ENCODE results near the gene CEL. TPM values are rescaled to one million over a fixed set of nuclear protein-coding genes. Genes with fewer than 3 reads are reported as not detected.

The CEL gene
- total and polyA plus RNA-seq, 2 donors (not counting 1 experiment from before 2014, with no cell fraction given): 0.12 to 0.33 TPM

GRCh38 chr9:133026426-133026825 lies 35.4 kb upstream of the CEL start:
- no peak overlapping the region for H3K4me3 ChIP-seq (replicated peaks in 1 of 4; ENCODE audit: control extremely low read depth in 1 of 4, insufficient read depth in 1 of 4, low read depth in 3 of 4, low read length in 4 of 4)
- H3K79me2 ChIP-seq (ENCODE audit: control insufficient read depth, insufficient read depth, low read length): peaks cover 9% of the 10 kb centered on the region
- no peak overlapping the region for H3K9ac ChIP-seq (ENCODE audit: insufficient read depth, low read length)
- no peak overlapping the region for H2AFZ ChIP-seq (ENCODE audit: low read length)
- no peak for DNase-seq (ENCODE audit: low read depth in 2 of 2)
- peaks cover 4% of the 10 kb centered on the region for H3K4me1 ChIP-seq (ENCODE audit: control insufficient read depth, extremely low read depth, insufficient read depth, low read length)
- H3K4me2 ChIP-seq (ENCODE audit: extremely low read depth, insufficient read depth, low read length): no peak overlapping the region
- no peak overlapping the region for H3K27ac ChIP-seq (ENCODE audit: insufficient read depth, low read length)
- H4K20me1 ChIP-seq (ENCODE audit: control insufficient read depth, extremely low read depth, insufficient read depth, low read length): no peaks in the 10 kb centered on the region
- no peak for TF ChIP-seq EZH2 (IDR thresholded peaks at IDR 0.05; ENCODE audit: low read length, missing control alignments)
- TF ChIP-seq CTCF (conservative IDR thresholded peaks at IDR 0.05 in 1 of 2, IDR thresholded peaks at IDR 0.05 in 1 of 2; ENCODE audit: low read depth in 1 of 2, low read length in 2 of 2): no peak
- no peaks in the 10 kb centered on the region for H3K36me3 ChIP-seq (ENCODE audit: control insufficient read depth, insufficient read depth, low read length)
- no peaks in the 10 kb centered on the region for H3K9me3 ChIP-seq (ENCODE audit: control insufficient read depth, insufficient read depth, low read depth, low read length)
- no peaks in the 10 kb centered on the region for H3K27me3 ChIP-seq (ENCODE audit: control insufficient read depth, insufficient read depth, low read length)

GRCh38 chr9:133027134-133027533 lies 34.6 kb upstream of the CEL start:
- Histone ChIP-seq H3K4me1 (ENCODE audit: control insufficient read depth, extremely low read depth, insufficient read depth, low read length) (peaks cover 4% of the 10 kb centered on the region), H3K27ac (ENCODE audit: insufficient read depth, low read length) (no peak overlapping the region), H3K9me3 (ENCODE audit: control insufficient read depth, insufficient read depth, low read depth, low read length) (no peaks in the 10 kb centered on the region), H3K4me2 (ENCODE audit: extremely low read depth, insufficient read depth, low read length) (no peak overlapping the region), H3K9ac (ENCODE audit: insufficient read depth, low read length) (no peak overlapping the region), H3K4me3 (replicated peaks in 1 of 4; ENCODE audit: control extremely low read depth in 1 of 4, insufficient read depth in 1 of 4, low read depth in 3 of 4, low read length in 4 of 4) (no peak overlapping the region), H4K20me1 (ENCODE audit: control insufficient read depth, extremely low read depth, insufficient read depth, low read length) (no peaks in the 10 kb centered on the region), H3K27me3 (ENCODE audit: control insufficient read depth, insufficient read depth, low read length) (no peaks in the 10 kb centered on the region), H2AFZ (ENCODE audit: low read length) (no peak overlapping the region), H3K36me3 (ENCODE audit: control insufficient read depth, insufficient read depth, low read length) (peaks cover under 1% of the 10 kb centered on the region), H3K79me2 (ENCODE audit: control insufficient read depth, insufficient read depth, low read length) (peaks cover 16% of the 10 kb centered on the region)
- no peak for TF ChIP-seq CTCF (conservative IDR thresholded peaks at IDR 0.05 in 1 of 2, IDR thresholded peaks at IDR 0.05 in 1 of 2; ENCODE audit: low read depth in 1 of 2, low read length in 2 of 2)
- no peak for TF ChIP-seq EZH2 (IDR thresholded peaks at IDR 0.05; ENCODE audit: low read length, missing control alignments)
- DNase-seq (ENCODE audit: low read depth in 2 of 2): no peak

GRCh38 chr9:133028221-133028620 lies 33.6 kb upstream of the CEL start:
- H3K9me3 ChIP-seq (ENCODE audit: control insufficient read depth, insufficient read depth, low read depth, low read length): no peaks in the 10 kb centered on the region
- H3K9ac ChIP-seq (ENCODE audit: insufficient read depth, low read length): no peak overlapping the region
- TF ChIP-seq CTCF (conservative IDR thresholded peaks at IDR 0.05 in 1 of 2, IDR thresholded peaks at IDR 0.05 in 1 of 2; ENCODE audit: low read depth in 1 of 2, low read length in 2 of 2) (no peak), EZH2 (IDR thresholded peaks at IDR 0.05; ENCODE audit: low read length, missing control alignments) (no peak)
- no peaks in the 10 kb centered on the region for H3K27me3 ChIP-seq (ENCODE audit: control insufficient read depth, insufficient read depth, low read length)
- no peak overlapping the region for H2AFZ ChIP-seq (ENCODE audit: low read length)
- peaks cover 27% of the 10 kb centered on the region for H3K79me2 ChIP-seq (ENCODE audit: control insufficient read depth, insufficient read depth, low read length)
- H3K4me1 ChIP-seq (ENCODE audit: control insufficient read depth, extremely low read depth, insufficient read depth, low read length): peaks cover 4% of the 10 kb centered on the region
- DNase-seq (ENCODE audit: low read depth in 2 of 2): no peak
- no peak overlapping the region for H3K4me3 ChIP-seq (replicated peaks in 1 of 4; ENCODE audit: control extremely low read depth in 1 of 4, insufficient read depth in 1 of 4, low read depth in 3 of 4, low read length in 4 of 4)
- no peak overlapping the region for H3K27ac ChIP-seq (ENCODE audit: insufficient read depth, low read length)
- H4K20me1 ChIP-seq (ENCODE audit: control insufficient read depth, extremely low read depth, insufficient read depth, low read length): no peaks in the 10 kb centered on the region
- peaks cover 2% of the 10 kb centered on the region for H3K36me3 ChIP-seq (ENCODE audit: control insufficient read depth, insufficient read depth, low read length)
- H3K4me2 ChIP-seq (ENCODE audit: extremely low read depth, insufficient read depth, low read length): no peak overlapping the region

Data from fibroblast of lung (primary cell).